ENCODE results near the gene VPS35. TPM values are rescaled to one million over a fixed set of nuclear protein-coding genes. Genes with fewer than 3 reads are reported as not detected.

The VPS35 gene
- total RNA-seq, 1 donor from 2014 or later: 71.8 TPM

DNA sequence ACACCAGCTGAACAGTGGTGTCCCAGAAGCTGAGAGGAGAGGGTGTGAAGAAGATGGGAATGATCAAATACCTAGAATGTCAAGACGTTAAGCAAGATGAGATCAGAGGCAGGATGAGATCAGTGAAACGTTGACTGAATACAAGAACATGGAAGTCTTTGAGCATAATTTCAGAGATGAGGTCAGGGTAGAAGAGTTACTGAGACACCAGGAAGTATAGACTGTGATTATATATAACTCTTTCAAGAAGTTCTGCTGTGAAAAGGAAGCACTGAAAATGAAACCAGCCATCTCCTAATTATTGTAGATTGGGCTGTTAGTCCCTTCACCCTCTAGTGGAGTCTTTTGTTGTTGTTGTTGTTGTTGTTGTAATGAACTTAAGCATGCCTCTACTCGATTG, 76.9 kb downstream of the VPS35 start:
- no peak for ATAC-seq

DNA sequence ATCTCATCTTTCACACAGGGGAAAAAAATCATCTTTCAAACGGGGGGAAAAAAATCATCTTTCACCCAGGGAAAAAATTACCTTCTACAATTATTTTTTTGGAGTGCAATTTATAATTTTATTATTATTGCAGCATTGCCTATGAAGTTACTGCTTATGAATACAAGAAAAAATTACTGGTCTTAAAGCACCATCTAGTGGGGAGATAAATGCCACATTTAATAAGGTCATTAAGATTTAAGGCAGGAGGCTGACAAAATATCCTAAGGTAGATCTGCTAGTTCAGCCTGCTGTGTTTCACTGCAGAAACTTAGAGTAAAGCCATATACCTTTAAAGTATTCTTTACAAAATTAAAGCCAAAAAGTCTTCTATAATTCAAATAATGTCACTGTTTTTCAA, 81.4 kb downstream of the VPS35 start:
- no peak for ATAC-seq

DNA sequence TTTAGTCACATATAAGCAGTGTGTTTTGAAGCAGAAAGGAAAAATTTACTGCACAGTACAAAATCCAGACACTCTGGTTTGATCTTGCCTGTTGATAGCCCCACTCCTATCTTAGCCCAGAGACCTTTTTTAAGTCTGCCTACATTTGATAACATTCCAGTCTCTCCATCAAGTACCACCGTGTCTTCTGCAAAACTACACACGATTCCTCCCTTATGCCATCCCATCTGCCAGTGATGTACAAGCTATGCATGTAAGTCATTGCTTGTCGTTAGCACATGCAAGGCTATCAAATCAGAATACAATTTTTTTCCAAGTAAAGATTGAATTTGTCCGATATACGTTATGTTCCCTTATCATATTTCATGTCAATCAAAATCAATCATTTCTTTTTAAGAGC, 82.7 kb downstream of the VPS35 start:
- no peak for ATAC-seq

Other genes with a start within 250 kb of the VPS35 start
- gene SHCBP1, start 67.8 kb downstream of the VPS35 start, total RNA-seq: 7.7 TPM
- gene ORC6, start 481 bp upstream of the VPS35 start, total RNA-seq: 7.2 TPM
- gene MYLK3, start 59.2 kb upstream of the VPS35 start, total RNA-seq: 0.08 TPM
- 5.9 TPM for gene C16orf87, start 142.0 kb upstream of the VPS35 start, total RNA-seq
- gene GPT2, start 195.2 kb upstream of the VPS35 start, total RNA-seq: 92.0 TPM

Measured in esophagus mucosa (tissue), 1 donor.